Cerebellar nuclear complex (tissue), 1 donor: Measurements from ENCODE around the gene HSBP1L1.

Experiments
- DNase-seq, 2 experiments: peaks; one replicate each; lab custom pipeline; 2025; lab: John Stamatoyannopoulos, UW

The HSBP1L1 gene

GRCh38 chr18:79964330-79965118 is at the start of gene HSBP1L1:
Gene HSBP1L1 (plus strand): TSS chr18:79964643. CDS start chr18:79964736, 93 bp downstream.
- DNase-seq, result peak in 1 of 2 experiments; percentile 21

GRCh38 chr18:79915161-79916127 is 49.0 kb upstream of the HSBP1L1 start:
- DNase-seq, result no peak

GRCh38 chr18:79916128-79916494 is 48.3 kb upstream of the HSBP1L1 start:
- no peak for DNase-seq

- no peak for DNase-seq
These were observed 47.8 kb upstream of the HSBP1L1 start for GRCh38 chr18:79916546-79917168.

- no peak for DNase-seq
These were observed 47.1 kb upstream of the HSBP1L1 start for GRCh38 chr18:79917169-79917852.

- DNase-seq, result no peak
These were observed 46.4 kb upstream of the HSBP1L1 start for GRCh38 chr18:79917853-79918614.

GRCh38 chr18:79918615-79919011 is 45.8 kb upstream of the HSBP1L1 start:
- DNase-seq, result no peak

GRCh38 chr18:79919089-79919488 is 45.4 kb upstream of the HSBP1L1 start:
- no peak for DNase-seq

GRCh38 chr18:79921984-79922965 is 42.2 kb upstream of the HSBP1L1 start:
- DNase-seq, result no peak

GRCh38 chr18:79922971-79923411 is 41.5 kb upstream of the HSBP1L1 start:
- DNase-seq, result no peak

GRCh38 chr18:79923896-79924585 is 40.4 kb upstream of the HSBP1L1 start:
- DNase-seq, result no peak

- peak; percentile 32 to 68 for DNase-seq
These were observed 39.4 kb upstream of the HSBP1L1 start for GRCh38 chr18:79924814-79925731.

GRCh38 chr18:79926306-79926705 is 38.1 kb upstream of the HSBP1L1 start:
- no peak for DNase-seq

GRCh38 chr18:79926715-79927606 is 37.5 kb upstream of the HSBP1L1 start:
- no peak for DNase-seq

- no peak for DNase-seq
These were observed 36.6 kb upstream of the HSBP1L1 start for GRCh38 chr18:79927607-79928562.

GRCh38 chr18:79928563-79928960 is 35.9 kb upstream of the HSBP1L1 start:
- no peak for DNase-seq
